GM10266 (cell line): ENCODE measurements around the gene STAT6.

ENCODE experiments used
- DNase-seq: peaks from one replicate; pipeline ENCODE4 v3.0.0; 2012; ENCODE audit errors: extremely low spot score
- CTCF ChIP-seq: IDR thresholded peaks from 2 replicates; pipeline ENCODE4 v1.5.1; 2012; ENCODE audit warnings: mild to moderate bottlenecking, low read depth; ENCODE audit not compliant: control insufficient read depth, insufficient read depth; ENCODE audit errors: missing control alignments

Gene STAT6

GRCh38 chr12:57098546-57098945 lies 12.6 kb downstream of the STAT6 start:
- no peak for TF ChIP-seq CTCF
- DNase-seq: no peak

GRCh38 chr12:57097554-57097835 lies 13.7 kb downstream of the STAT6 start:
- TF ChIP-seq CTCF: no peak

GRCh38 chr12:57096748-57097553 lies 14.2 kb downstream of the STAT6 start:
- TF ChIP-seq CTCF: no peak
- DNase-seq: no peak

More at GRCh38 chr12:57097554-57097835, 13.7 kb downstream of the STAT6 start:
- no peak for DNase-seq

GRCh38 chr12:57096099-57096572 lies 15.0 kb downstream of the STAT6 start:
- no peak for TF ChIP-seq CTCF
- DNase-seq: no peak

GRCh38 chr12:57095440-57095839 lies 15.7 kb downstream of the STAT6 start:
- TF ChIP-seq CTCF: no peak
- DNase-seq: no peak

GRCh38 chr12:57094208-57095160 lies 16.7 kb downstream of the STAT6 start:
- no peak for TF ChIP-seq CTCF
- no peak for DNase-seq
